PC-9 (cell line): ENCODE data around the gene TMEM205.

Experiments used
- CTCF ChIP-seq: fragments of 200-600 bp; sonication (generic); conservative IDR thresholded peaks from 2 replicates; pipeline ENCODE4 v1.6.1; 2017; ENCODE audit warnings: mixed run types, antibody characterized with exemption, mild to moderate bottlenecking, moderate library complexity
- EZH2 ChIP-seq: fragments of 200-600 bp; sonication (generic); IDR thresholded peaks from 2 replicates; pipeline ENCODE4 v1.8.0; 2017; ENCODE audit warnings: antibody characterized with exemption, low read depth

- TF ChIP-seq CTCF (no peak), EZH2 (no peak)
Observed at GRCh38 chr19:11373166-11373884, 27.3 kb upstream of the TMEM205 start.
